ENCODE data around the gene TSPY1. TPM values are rescaled to one million over a fixed set of nuclear protein-coding genes. Genes with fewer than 3 reads are reported as not detected.

TSPY1 gene
- not detected for total RNA-seq

GRCh38 chrY:9466655-9467054 is at the start of gene TSPY1:
TSPY1 (plus strand) TSS chrY:9466955; CDS start chrY:9467001, 46 bp downstream.

GRCh38 chrY:9486967-9487366 is 20.2 kb downstream of the TSPY1 start, which contains the start of gene TSPY9:
TSPY9 (plus strand) TSS chrY:9487267; CDS start chrY:9487313, 46 bp downstream.

Other genes starting within 250 kb of the TSPY1 start
- not detected for gene TSPY4, start 129.5 kb upstream of the TSPY1 start, total RNA-seq
- gene TSPY8, start 109.2 kb upstream of the TSPY1 start, total RNA-seq, result not detected
- gene TSPY3, start 68.5 kb upstream of the TSPY1 start, total RNA-seq, result not detected
- not detected for gene TSPY9, start 20.3 kb downstream of the TSPY1 start, total RNA-seq
- gene TSPY10, start 60.9 kb downstream of the TSPY1 start, total RNA-seq, result not detected

All from melanocyte of skin (primary cell).